GM21576 (cell line): ENCODE results near the gene PRRT2.

Source experiments
- ATAC-seq: cut with Tn5 transposase; IDR thresholded peaks from one replicate; pipeline ENCODE4 v1.9.1; 2021; ENCODE audit warnings: mild to moderate bottlenecking, moderate library complexity; ENCODE audit not compliant: unreplicated experiment

Gene PRRT2

GRCh38 chr16:29858974-29859373 is 47.0 kb downstream of the PRRT2 start:
- ATAC-seq, result no peak

- ATAC-seq, result no peak
Measured at GRCh38 chr16:29860218-29860617, 48.2 kb downstream of the PRRT2 start.

DNA sequence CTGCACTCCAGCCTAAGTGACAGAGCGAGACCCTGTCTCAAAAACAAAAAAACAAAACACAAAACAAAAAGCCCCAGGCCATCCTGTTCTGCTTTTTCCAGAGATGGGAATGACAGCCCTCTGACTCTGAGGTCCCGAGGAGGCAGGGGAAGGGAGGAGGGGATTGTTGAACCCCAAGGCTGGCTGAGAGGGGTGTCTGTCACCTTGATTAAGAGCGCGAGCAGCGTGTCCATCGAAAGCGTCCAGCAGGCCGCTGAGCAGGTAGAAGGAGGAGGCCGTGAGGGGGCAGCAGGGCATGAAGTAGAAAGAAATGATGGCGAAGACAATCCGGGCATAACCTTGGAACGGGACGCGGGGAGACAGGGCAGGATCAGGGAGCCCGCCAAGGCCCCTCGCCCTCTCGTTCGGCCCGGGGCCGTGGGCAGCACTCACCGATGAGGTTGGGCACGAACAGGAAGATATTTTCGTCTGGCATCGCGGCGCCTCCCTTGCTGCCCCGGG is 50.4 kb downstream of the PRRT2 start:
- ATAC-seq, result no peak

DNA sequence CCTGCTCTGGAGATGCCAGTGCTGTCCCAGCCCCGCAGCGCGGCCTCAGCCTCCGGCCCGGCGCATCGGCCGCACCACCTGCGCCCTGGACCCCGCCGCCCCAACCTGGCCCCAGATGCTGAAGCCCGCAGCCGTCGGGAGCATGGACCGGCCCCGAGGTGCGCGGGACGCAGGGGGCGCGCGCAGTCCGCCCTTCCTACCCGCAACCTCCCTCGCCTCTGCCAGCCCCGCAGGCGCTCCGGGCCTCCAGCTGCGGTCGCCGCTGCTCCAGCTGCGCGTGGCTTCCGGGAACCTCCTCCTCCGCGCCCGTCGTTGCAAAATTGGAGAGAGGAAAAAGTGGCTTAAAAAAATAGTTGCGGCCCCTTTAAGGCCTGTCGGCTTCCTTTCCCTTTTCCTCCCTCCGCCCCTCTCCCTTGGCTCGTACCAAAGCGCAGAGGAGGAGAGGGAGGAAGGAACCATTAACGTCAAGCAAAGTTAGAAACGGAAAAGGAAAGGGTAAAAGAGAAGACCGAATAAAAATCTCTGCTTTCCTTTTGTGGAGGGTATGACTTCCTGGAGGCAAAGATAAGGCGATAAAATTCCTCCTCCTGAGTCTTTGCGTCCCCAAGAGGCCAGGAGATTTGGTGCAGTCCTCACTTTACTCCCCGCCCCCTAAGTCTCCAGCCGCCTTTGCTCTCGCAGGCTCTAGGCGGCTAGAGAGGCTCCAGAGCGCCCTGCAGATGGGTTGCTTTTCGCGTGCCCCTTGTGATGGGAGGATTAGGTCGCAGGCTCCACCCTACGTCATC is 51.1 kb downstream of the PRRT2 start, which contains the start of gene CDIPT:
CDIPT (minus strand) TSS at position 343 of the 785 bp plus-strand sequence. CDS start 369 bp downstream, outside the sequence.
- ATAC-seq, result peak; percentile 91

GRCh38 chr16:29863669-29863984 is 51.6 kb downstream of the PRRT2 start:
- ATAC-seq, result no peak

GRCh38 chr16:29864205-29864604 is 52.2 kb downstream of the PRRT2 start:
- ATAC-seq, result no peak
